Neural cell (in vitro differentiated cells): Measurements from ENCODE around the gene SH3RF2. TPM values are rescaled to one million over a fixed set of nuclear protein-coding genes. Genes with fewer than 3 reads are reported as not detected.

Experiments
- H2AFZ ChIP-seq: fragments of 200-600, 300-800 bp; sonication (generic), shearing (Covaris generic); 2 replicates; pipeline ENCODE4 v1.6.0; 2014; ENCODE audit warnings: low read depth, mild to moderate bottlenecking, antibody characterized with exemption, low read length, moderate library complexity
- H3F3A ChIP-seq: fragments of 200-600 bp; shearing (Covaris generic); 2 replicates; pipeline ENCODE4 v1.6.1; 2016; ENCODE audit warnings: mild to moderate bottlenecking, moderate library complexity, mixed read lengths, antibody characterized with exemption, low read length; ENCODE audit not compliant: insufficient read depth, poor library complexity, severe bottlenecking
- H3K27ac ChIP-seq: fragments of 200-600, 300-800 bp; sonication (generic), shearing (Covaris generic); 2 replicates; pipeline ENCODE4 v1.5.1; 2014; ENCODE audit warnings: mild to moderate bottlenecking, low read length, moderate library complexity
- H3K27me3 ChIP-seq: fragments of 300-800, 200-600 bp; sonication (generic), shearing (Covaris generic); 2 replicates; pipeline ENCODE4 v1.6.0; 2014; ENCODE audit warnings: mild to moderate bottlenecking, low read depth, low read length, moderate library complexity; ENCODE audit not compliant: insufficient read depth
- H3K36me3 ChIP-seq: fragments of 300-800, 200-600 bp; sonication (generic), shearing (Covaris generic); 2 replicates; pipeline ENCODE4 v1.5.1; 2014; ENCODE audit warnings: mild to moderate bottlenecking, antibody characterized with exemption, low read length, moderate library complexity; ENCODE audit not compliant: insufficient read depth
- H3K4me2 ChIP-seq: fragments of 300-800, 200-600 bp; sonication (generic), shearing (Covaris generic); 2 replicates; pipeline ENCODE4 v1.6.0; 2014; ENCODE audit warnings: mild to moderate bottlenecking, low read length
- H3K4me3 ChIP-seq: fragments of 300-800, 200-600 bp; sonication (generic), shearing (Covaris generic); 2 replicates; pipeline ENCODE4 v1.5.1; 2014; ENCODE audit warnings: mild to moderate bottlenecking, low read length, moderate library complexity
- H3K79me2 ChIP-seq: fragments of 200-600 bp; shearing (Covaris generic); replicated peaks from 2 replicates; pipeline ENCODE4 v1.6.0; 2014; ENCODE audit warnings: mild to moderate bottlenecking, low read length, moderate library complexity; ENCODE audit not compliant: insufficient read depth
- H3K9ac ChIP-seq: fragments of 300-800, 200-600 bp; sonication (generic), shearing (Covaris generic); 2 replicates; pipeline ENCODE4 v1.6.1; 2016; ENCODE audit warnings: mild to moderate bottlenecking, low read length, mixed read lengths
- H3K9me2 ChIP-seq: fragments of 200-600 bp; shearing (Covaris generic); 2 replicates; pipeline ENCODE4 v1.6.1; 2016; ENCODE audit warnings: mild to moderate bottlenecking, low read length, mixed read lengths; ENCODE audit not compliant: insufficient read depth
- H3K9me3 ChIP-seq: fragments of 200-600, 300-800 bp; sonication (generic), shearing (Covaris generic); 2 replicates; pipeline ENCODE4 v1.6.1; 2016; ENCODE audit warnings: mild to moderate bottlenecking, mixed run types, low read length, moderate library complexity, mixed read lengths
- H4K20me1 ChIP-seq: fragments of 200-600 bp; shearing (Covaris generic); 2 replicates; pipeline ENCODE4 v1.6.1; 2016; ENCODE audit warnings: mild to moderate bottlenecking, mixed run types; ENCODE audit not compliant: insufficient read depth
- EP300 ChIP-seq: fragments of 450-650 bp; conservative IDR thresholded peaks from 2 replicates; pipeline ENCODE4 v1.6.1; 2014; ENCODE audit warnings: antibody characterized with exemption, mild to moderate bottlenecking, moderate library complexity; ENCODE audit not compliant: poor library complexity, severe bottlenecking
- MXI1 ChIP-seq: fragments of 450-650 bp; conservative IDR thresholded peaks from 2 replicates; pipeline ENCODE4 v1.6.1; 2014; ENCODE audit warnings: antibody characterized with exemption, mild to moderate bottlenecking; ENCODE audit not compliant: poor library complexity, severe bottlenecking
- POLR2AphosphoS5 ChIP-seq: IDR thresholded peaks from 2 replicates; pipeline ENCODE4 v1.6.1; 2012
- RAD21 ChIP-seq: fragments of 450-650 bp; conservative IDR thresholded peaks from 2 replicates; pipeline ENCODE4 v1.6.1; 2014; ENCODE audit warnings: antibody characterized with exemption, mild to moderate bottlenecking, moderate library complexity
- SMC3 ChIP-seq: fragments of 450-650 bp; conservative IDR thresholded peaks from 2 replicates; pipeline ENCODE4 v1.6.1; 2014; ENCODE audit warnings: antibody characterized with exemption, mild to moderate bottlenecking, moderate library complexity; ENCODE audit not compliant: poor library complexity
- TAF1 ChIP-seq: IDR thresholded peaks from 2 replicates; pipeline ENCODE4 v1.6.1; 2012; ENCODE audit warnings: low read depth
- polyA plus RNA-seq: library from polyadenylated mRNA; depleted of rRNA; stranded (reverse); fragments of >200 nt; gene quantifications from 2 replicates; pipeline ENCODE4 v1.2.3, GENCODE V29; 2014
- TF ChIP-seq, protein P1 (sequence below): fragments of 450-650 bp; IDR thresholded peaks from 2 replicates; pipeline ENCODE4 v1.5.1; 2014; ENCODE audit warnings: antibody characterized with exemption, mild to moderate bottlenecking, moderate library complexity; ENCODE audit not compliant: poor library complexity, severe bottlenecking
- TF ChIP-seq, protein P2 (sequence below): IDR thresholded peaks from 2 replicates; pipeline ENCODE4 v1.6.1; 2012; ENCODE audit warnings: borderline replicate concordance

SH3RF2 gene
- polyA plus RNA-seq, 1 donor from 2014 or later = not detected

DNA sequence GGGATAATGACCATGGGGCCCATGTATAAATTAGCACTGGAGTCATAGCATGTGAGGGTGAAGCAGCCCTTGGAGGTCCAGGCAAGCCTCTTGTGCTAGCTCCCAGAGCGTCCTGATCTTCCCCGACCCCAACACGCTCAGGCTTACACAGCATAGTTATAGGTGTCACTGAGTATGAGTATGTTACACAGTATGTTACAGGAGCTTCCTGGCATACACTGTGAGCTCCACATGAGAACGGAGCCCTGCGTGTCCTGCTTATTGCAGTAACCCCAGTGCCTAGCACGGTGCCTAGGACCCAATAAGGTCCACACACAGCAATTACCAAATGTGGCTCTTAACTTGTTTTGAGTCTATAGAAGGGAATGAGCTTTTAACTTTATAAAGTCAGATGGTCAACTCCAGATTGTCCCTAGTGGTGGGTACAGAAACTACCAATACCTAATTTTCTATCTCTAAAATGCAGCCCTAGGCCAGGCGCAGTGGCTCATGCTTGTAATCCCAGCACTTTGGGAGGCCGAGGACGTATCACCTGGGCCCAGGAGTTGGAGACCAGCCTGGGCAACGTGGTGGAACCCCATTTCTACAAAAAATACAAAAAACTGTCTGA, 104.9 kb downstream of the SH3RF2 start:
- no peaks in the 10 kb centered on the region for H3K79me2 ChIP-seq
- no peaks in the 10 kb centered on the region for H3K9me3 ChIP-seq
- H2AFZ ChIP-seq = no peak overlapping the region
- no peaks in the 10 kb centered on the region for H3K9me2 ChIP-seq
- H3K4me3 ChIP-seq = no peak overlapping the region
- no peak overlapping the region for H3K9ac ChIP-seq
- H3K27ac ChIP-seq = no peak overlapping the region
- no peaks in the 10 kb centered on the region for H3K27me3 ChIP-seq
- H3F3A ChIP-seq = no peaks in the 10 kb centered on the region
- H3K36me3 ChIP-seq = no peaks in the 10 kb centered on the region
- no peaks in the 10 kb centered on the region for H4K20me1 ChIP-seq
- H3K4me2 ChIP-seq = no peak overlapping the region
- TF ChIP-seq, protein P1, sequence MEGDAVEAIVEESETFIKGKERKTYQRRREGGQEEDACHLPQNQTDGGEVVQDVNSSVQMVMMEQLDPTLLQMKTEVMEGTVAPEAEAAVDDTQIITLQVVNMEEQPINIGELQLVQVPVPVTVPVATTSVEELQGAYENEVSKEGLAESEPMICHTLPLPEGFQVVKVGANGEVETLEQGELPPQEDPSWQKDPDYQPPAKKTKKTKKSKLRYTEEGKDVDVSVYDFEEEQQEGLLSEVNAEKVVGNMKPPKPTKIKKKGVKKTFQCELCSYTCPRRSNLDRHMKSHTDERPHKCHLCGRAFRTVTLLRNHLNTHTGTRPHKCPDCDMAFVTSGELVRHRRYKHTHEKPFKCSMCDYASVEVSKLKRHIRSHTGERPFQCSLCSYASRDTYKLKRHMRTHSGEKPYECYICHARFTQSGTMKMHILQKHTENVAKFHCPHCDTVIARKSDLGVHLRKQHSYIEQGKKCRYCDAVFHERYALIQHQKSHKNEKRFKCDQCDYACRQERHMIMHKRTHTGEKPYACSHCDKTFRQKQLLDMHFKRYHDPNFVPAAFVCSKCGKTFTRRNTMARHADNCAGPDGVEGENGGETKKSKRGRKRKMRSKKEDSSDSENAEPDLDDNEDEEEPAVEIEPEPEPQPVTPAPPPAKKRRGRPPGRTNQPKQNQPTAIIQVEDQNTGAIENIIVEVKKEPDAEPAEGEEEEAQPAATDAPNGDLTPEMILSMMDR = peak; percentile 25
- TF ChIP-seq SMC3 = no peak

DNA sequence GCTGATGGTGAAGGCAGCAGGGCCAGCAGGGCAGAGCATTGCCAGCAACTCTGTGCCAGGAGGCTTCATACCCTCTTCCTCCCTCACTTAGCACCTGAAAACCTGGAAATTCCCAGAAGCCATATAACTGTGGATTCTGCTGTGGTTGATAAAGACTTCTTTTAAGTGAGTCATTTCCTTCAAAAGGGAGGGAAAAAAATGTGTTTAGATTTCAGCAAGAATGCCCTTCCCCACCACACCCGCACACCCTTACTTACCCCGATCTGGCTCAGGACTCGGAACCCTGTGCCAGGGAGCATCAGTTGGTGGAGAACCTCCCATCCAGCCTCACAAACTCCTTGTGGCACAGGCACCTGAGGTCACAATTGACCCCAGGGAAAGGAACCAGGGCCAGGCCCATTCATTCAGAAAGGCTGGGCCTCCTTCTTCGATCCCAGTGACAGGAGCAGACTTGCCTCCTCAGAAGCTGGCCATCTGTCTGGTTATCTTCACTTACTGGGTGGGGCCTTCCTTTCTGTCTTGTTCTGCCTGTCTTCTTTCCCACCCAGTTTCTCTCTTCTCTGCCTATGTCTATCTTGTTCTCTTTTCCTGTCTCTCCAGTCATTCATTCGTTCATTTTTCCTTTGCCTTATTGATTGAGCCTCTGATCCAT, 106.4 kb downstream of the SH3RF2 start:
- no peak overlapping the region for H3K9ac ChIP-seq
- no peak overlapping the region for H3K4me2 ChIP-seq
- H3K36me3 ChIP-seq = no peaks in the 10 kb centered on the region
- no peak overlapping the region for H3K27ac ChIP-seq
- no peaks in the 10 kb centered on the region for H3K9me2 ChIP-seq
- H3K27me3 ChIP-seq = no peaks in the 10 kb centered on the region
- H4K20me1 ChIP-seq = no peaks in the 10 kb centered on the region
- no peaks in the 10 kb centered on the region for H3K79me2 ChIP-seq
- no peak overlapping the region for H2AFZ ChIP-seq
- no peaks in the 10 kb centered on the region for H3K9me3 ChIP-seq
- no peaks in the 10 kb centered on the region for H3F3A ChIP-seq
- TF ChIP-seq, protein P1 = no peak
- no peak for TF ChIP-seq POLR2AphosphoS5
- TF ChIP-seq RAD21 = no peak
- no peak for TF ChIP-seq TAF1
- no peak for TF ChIP-seq MXI1
- TF ChIP-seq SMC3 = no peak
- TF ChIP-seq, protein P2, sequence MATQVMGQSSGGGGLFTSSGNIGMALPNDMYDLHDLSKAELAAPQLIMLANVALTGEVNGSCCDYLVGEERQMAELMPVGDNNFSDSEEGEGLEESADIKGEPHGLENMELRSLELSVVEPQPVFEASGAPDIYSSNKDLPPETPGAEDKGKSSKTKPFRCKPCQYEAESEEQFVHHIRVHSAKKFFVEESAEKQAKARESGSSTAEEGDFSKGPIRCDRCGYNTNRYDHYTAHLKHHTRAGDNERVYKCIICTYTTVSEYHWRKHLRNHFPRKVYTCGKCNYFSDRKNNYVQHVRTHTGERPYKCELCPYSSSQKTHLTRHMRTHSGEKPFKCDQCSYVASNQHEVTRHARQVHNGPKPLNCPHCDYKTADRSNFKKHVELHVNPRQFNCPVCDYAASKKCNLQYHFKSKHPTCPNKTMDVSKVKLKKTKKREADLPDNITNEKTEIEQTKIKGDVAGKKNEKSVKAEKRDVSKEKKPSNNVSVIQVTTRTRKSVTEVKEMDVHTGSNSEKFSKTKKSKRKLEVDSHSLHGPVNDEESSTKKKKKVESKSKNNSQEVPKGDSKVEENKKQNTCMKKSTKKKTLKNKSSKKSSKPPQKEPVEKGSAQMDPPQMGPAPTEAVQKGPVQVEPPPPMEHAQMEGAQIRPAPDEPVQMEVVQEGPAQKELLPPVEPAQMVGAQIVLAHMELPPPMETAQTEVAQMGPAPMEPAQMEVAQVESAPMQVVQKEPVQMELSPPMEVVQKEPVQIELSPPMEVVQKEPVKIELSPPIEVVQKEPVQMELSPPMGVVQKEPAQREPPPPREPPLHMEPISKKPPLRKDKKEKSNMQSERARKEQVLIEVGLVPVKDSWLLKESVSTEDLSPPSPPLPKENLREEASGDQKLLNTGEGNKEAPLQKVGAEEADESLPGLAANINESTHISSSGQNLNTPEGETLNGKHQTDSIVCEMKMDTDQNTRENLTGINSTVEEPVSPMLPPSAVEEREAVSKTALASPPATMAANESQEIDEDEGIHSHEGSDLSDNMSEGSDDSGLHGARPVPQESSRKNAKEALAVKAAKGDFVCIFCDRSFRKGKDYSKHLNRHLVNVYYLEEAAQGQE = no peak
- no peak for TF ChIP-seq EP300
- H3K4me3 ChIP-seq = no peak overlapping the region
